Neuronal stem cell (in vitro differentiated cells): ENCODE results near the gene DCDC2C. TPM values are rescaled to one million over a fixed set of nuclear protein-coding genes. Genes with fewer than 3 reads are reported as not detected.

Experiments used
- DNase-seq: peaks from one replicate; pipeline ENCODE4 v3.0.0-alpha.2; 2013; ENCODE audit warnings: low spot score
- H2AFZ ChIP-seq: one replicate; pipeline ENCODE4 v1.6.1; 2013; ENCODE audit warnings: mild to moderate bottlenecking, low read length, inconsistent platforms
- H2AK5ac ChIP-seq: 2 replicates; pipeline ENCODE4 v1.6.1; 2013; ENCODE audit warnings: low read depth, mild to moderate bottlenecking, inconsistent platforms, low read length, moderate library complexity, mixed read lengths
- H2BK120ac ChIP-seq: 2 replicates; pipeline ENCODE4 v1.6.1; 2013; ENCODE audit warnings: low read depth, mild to moderate bottlenecking, inconsistent platforms, low read length, moderate library complexity, mixed read lengths
- H2BK12ac ChIP-seq: one replicate; pipeline ENCODE4 v1.6.1; 2013; ENCODE audit warnings: low read length, inconsistent platforms
- H2BK15ac ChIP-seq: 2 replicates; pipeline ENCODE4 v1.6.1; 2013; ENCODE audit warnings: mild to moderate bottlenecking, low read length, inconsistent platforms, mixed read lengths
- H2BK5ac ChIP-seq: one replicate; pipeline ENCODE4 v1.6.1; 2013; ENCODE audit warnings: inconsistent platforms, mild to moderate bottlenecking, low read length, moderate library complexity
- H3K14ac ChIP-seq: one replicate; pipeline ENCODE4 v1.6.1; 2013; ENCODE audit warnings: low read length, inconsistent platforms
- H3K18ac ChIP-seq: 2 replicates; pipeline ENCODE4 v1.6.1; 2013; ENCODE audit warnings: low read length, inconsistent platforms
- H3K23ac ChIP-seq: 2 replicates; pipeline ENCODE4 v1.6.1; 2013; ENCODE audit warnings: low read depth, mild to moderate bottlenecking, mixed read lengths, low read length, inconsistent platforms; ENCODE audit not compliant: poor library complexity
- H3K27ac ChIP-seq: replicated peaks from 3 replicates; pipeline ENCODE4 v1.5.1; 2013; ENCODE audit warnings: low read length, inconsistent platforms
- H3K27me3 ChIP-seq, 3 experiments: 2 replicates each; pipeline ENCODE4 v1.6.1; 2013; ENCODE audit warnings: low read length in 3 of 3, mild to moderate bottlenecking in 2 of 3, inconsistent platforms in 1 of 3, low read depth in 1 of 3, mixed read lengths in 1 of 3, moderate library complexity in 1 of 3; ENCODE audit not compliant: control insufficient read depth in 3 of 3, insufficient read depth in 3 of 3
- H3K36me3 ChIP-seq, 2 donors: replicated peaks in 1 of 2; 2 replicates each; pipeline ENCODE4 v1.6.1; 2013; ENCODE audit warnings: low read length in 2 of 2; ENCODE audit not compliant: control insufficient read depth in 2 of 2, insufficient read depth in 2 of 2
- H3K4ac ChIP-seq: 2 replicates; pipeline ENCODE4 v1.6.1; 2013; ENCODE audit warnings: inconsistent platforms, mild to moderate bottlenecking, low read length, moderate library complexity
- H3K4me1 ChIP-seq, 2 donors: 1 replicate in 1 of 2; 2 replicates in 1 of 2; pipeline ENCODE4 v1.6.1; 2013; ENCODE audit warnings: low read length in 2 of 2, low read depth in 1 of 2; ENCODE audit not compliant: control insufficient read depth in 2 of 2, insufficient read depth in 1 of 2
- H3K4me2 ChIP-seq: one replicate; pipeline ENCODE4 v1.6.1; 2013; ENCODE audit warnings: mild to moderate bottlenecking, low read length, inconsistent platforms; ENCODE audit not compliant: insufficient read depth, poor library complexity, severe bottlenecking
- H3K4me3 ChIP-seq, 2 donors: 2 replicates each; pipeline ENCODE4 v1.5.1; 2013; ENCODE audit warnings: low read length in 2 of 2, mild to moderate bottlenecking in 2 of 2, inconsistent platforms in 1 of 2, moderate library complexity in 1 of 2
- H3K79me1 ChIP-seq: one replicate; pipeline ENCODE4 v1.6.1; 2013; ENCODE audit warnings: low read depth, mild to moderate bottlenecking, inconsistent platforms, low read length, moderate library complexity
- H3K9ac ChIP-seq: one replicate; pipeline ENCODE4 v1.6.1; 2013; ENCODE audit warnings: mild to moderate bottlenecking, low read depth, low read length, inconsistent platforms; ENCODE audit not compliant: poor library complexity
- H3K9me3 ChIP-seq, 2 donors: replicated peaks in 1 of 2; 2 replicates each; pipeline versions ENCODE3 to v1.6.1; 2013; ENCODE audit warnings: low read length in 2 of 2, mild to moderate bottlenecking in 2 of 2, inconsistent platforms in 1 of 2, low read depth in 1 of 2, mixed read lengths in 1 of 2, moderate library complexity in 1 of 2; ENCODE audit not compliant: control insufficient read depth in 2 of 2, insufficient read depth in 1 of 2
- H4K8ac ChIP-seq: one replicate; pipeline ENCODE4 v1.6.1; 2013; ENCODE audit warnings: low read depth, mild to moderate bottlenecking, inconsistent platforms, low read length, moderate library complexity
- H4K91ac ChIP-seq: one replicate; pipeline ENCODE4 v1.6.1; 2013; ENCODE audit warnings: low read length, low read depth, mild to moderate bottlenecking, inconsistent platforms; ENCODE audit not compliant: poor library complexity
- WGBS, 2 donors: extraction: QIAGEN DNeasy Blood & Tissue Kit; methylation state at CpG; one replicate each; pipeline ENCODE4 v1.1.7; 2013; ENCODE audit warnings: missing lambda C conversion rate in 2 of 2, mixed read lengths in 1 of 2; ENCODE audit not compliant: insufficient read length in 2 of 2, insufficient replicate concordance in 1 of 2; ENCODE audit errors: extremely low coverage in 2 of 2; 5-methylcytosine and 5-hydroxymethylcytosine counted together
- polyA plus RNA-seq, 2 experiments: library from polyadenylated mRNA; stranded (reverse); fragments of 200-250 nt; gene quantifications; one replicate each; pipeline ENCODE4 v1.2.3, GENCODE V29; 2013

Gene DCDC2C, protein sequence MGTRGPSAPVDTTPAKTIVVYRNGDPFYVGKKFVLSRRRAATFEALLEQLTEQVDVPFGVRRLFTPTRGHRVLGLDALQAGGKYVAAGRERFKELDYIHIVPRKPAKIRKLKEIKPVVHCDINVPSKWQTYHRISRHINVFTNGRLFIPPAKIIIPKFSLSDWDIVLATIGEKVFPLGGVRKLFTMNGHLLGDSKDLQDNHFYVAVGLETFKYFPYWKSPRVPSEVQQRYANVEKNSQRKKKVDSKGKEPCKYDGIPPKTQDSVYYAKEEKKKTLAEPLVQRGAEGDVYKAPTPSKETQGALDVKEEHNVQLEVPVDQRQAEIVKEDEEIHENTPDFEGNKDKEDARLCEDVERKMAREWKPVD
- not detected for polyA plus RNA-seq (2013, experiment 1 of 2)
- polyA plus RNA-seq (2013, experiment 2 of 2) = not detected

DNA sequence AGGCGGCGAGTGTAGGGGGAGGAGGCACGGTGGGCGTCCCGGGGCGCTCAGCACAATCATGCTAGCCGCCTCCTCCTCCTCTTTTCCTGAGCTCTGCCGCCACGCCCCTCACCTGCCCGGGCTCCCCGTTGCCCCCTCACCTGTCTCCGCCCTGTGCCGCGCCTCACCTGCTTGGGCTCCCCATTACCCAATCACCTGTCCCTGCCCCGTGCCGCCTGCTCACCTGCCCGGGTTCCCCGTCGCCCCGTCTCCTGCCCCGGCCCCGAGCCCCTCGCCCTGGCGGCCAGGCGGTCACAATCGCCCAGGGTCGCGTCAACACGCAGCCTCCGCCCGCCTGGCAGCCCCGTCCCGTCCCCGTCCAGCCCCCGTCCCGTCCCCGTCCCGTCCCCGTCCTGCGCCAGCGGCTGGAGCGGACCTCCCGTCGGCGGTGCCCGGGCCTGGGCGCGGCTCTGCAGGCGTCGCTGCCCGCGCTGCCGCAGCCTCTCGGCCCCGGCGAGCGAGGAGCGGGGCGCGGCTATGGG lies at the start of gene DCDC2C:
DCDC2C (plus strand) TSS at position 340 of the 521 bp plus-strand sequence; CDS start at position 517, 177 bp downstream.
- Histone ChIP-seq H4K8ac (peak within 1 kb of the TSS; percentile 88), H3K4me1 (peaks cover 4 to 5% of the 10 kb centered on the region in 2 donors), H3K27me3 (peaks cover 0 to 23% (median 3%) of the 10 kb centered on the region in 3 experiments), H2AFZ (no peak within 1 kb of the TSS), H3K27ac (no peak within 1 kb of the TSS), H3K9me3 (peaks cover 0 to 11% of the 10 kb centered on the region in 2 donors), H3K9ac (peak within 1 kb of the TSS; percentile 66), H3K23ac (no peak within 1 kb of the TSS), H2BK120ac (peak within 1 kb of the TSS; percentile 54), H3K4me3 (no peak within 1 kb of the TSS), H3K79me1 (no peaks in the 10 kb centered on the region), H2BK5ac (no peak within 1 kb of the TSS), H2BK12ac (peak within 1 kb of the TSS; percentile 46), H2AK5ac (peak within 1 kb of the TSS; percentile 91), H2BK15ac (no peak within 1 kb of the TSS), H3K18ac (peak within 1 kb of the TSS; percentile 79), H3K4me2 (peak within 1 kb of the TSS; percentile 15), H3K4ac (no peak within 1 kb of the TSS), H3K36me3 (no peaks in the 10 kb centered on the region), H4K91ac (no peak within 1 kb of the TSS), H3K14ac (no peak within 1 kb of the TSS)
- no CpG with 5 or more reads among the region's 60 CpGs for WGBS, 2 donors
- DNase-seq = no peak

DNA sequence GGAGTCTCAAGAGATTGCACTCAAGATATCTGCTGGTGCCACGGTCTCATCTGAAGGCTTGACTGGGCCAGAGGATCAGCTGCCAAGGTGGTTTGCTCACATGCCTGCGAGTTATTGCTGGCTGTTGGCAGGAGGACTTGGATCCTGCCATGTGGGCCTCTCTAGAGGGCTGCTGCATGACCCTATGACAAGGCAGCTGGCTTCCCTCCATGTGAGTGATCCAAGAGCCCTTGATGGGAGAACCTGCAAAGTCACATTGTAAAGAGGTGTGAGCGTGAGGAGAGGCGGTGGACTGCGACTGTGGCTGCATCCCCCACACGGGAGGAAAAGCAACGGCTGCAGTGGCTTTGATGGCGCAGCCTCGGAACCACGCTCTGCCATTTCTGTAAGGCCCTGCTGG lies 49.4 kb upstream of the DCDC2C start:
- H3K27me3 ChIP-seq = peaks cover 0 to 1% (median 0%) of the 10 kb centered on the region in 3 experiments
- H2BK15ac ChIP-seq = peak overlapping the region; percentile 71
- H3K4me1 ChIP-seq = peaks cover 22 to 39% of the 10 kb centered on the region in 2 donors
- H2AK5ac ChIP-seq = peak overlapping the region; percentile 66
- no peak overlapping the region for H4K91ac ChIP-seq
- H3K79me1 ChIP-seq = no peaks in the 10 kb centered on the region
- H3K36me3 ChIP-seq = no peaks in the 10 kb centered on the region
- H3K9me3 ChIP-seq = peaks cover 0 to 17% of the 10 kb centered on the region in 2 donors
- peak overlapping the region; percentile 15 for H2AFZ ChIP-seq
- no CpG with 5 or more reads among the region's 10 CpGs for WGBS, 2 donors
- no peak overlapping the region for H3K4me2 ChIP-seq
- H3K14ac ChIP-seq = no peak overlapping the region
- H2BK12ac ChIP-seq = no peak overlapping the region
- no peak overlapping the region for H3K4me3 ChIP-seq
- no peak overlapping the region for H3K27ac ChIP-seq
- no peak overlapping the region for H3K23ac ChIP-seq
- no peak overlapping the region for H3K4ac ChIP-seq
- no peak overlapping the region for H3K9ac ChIP-seq
- H2BK5ac ChIP-seq = no peak overlapping the region
- H2BK120ac ChIP-seq = peak overlapping the region; percentile 63
- H3K18ac ChIP-seq = peak overlapping the region; percentile 33
- no peak for DNase-seq
- H4K8ac ChIP-seq = no peak overlapping the region

GRCh38 chr2:3654531-3655225 lies 48.7 kb upstream of the DCDC2C start:
- Histone ChIP-seq H3K4me3 (peak overlapping the region in 1 of 2 donors; percentile 1), H3K4ac (no peak overlapping the region), H4K91ac (no peak overlapping the region), H3K27ac (no peak overlapping the region), H3K36me3 (no peaks in the 10 kb centered on the region), H3K4me2 (no peak overlapping the region), H2BK5ac (no peak overlapping the region), H3K14ac (no peak overlapping the region), H2BK12ac (no peak overlapping the region), H2AFZ (peak overlapping the region; percentile 53), H4K8ac (no peak overlapping the region), H2BK120ac (no peak overlapping the region), H2AK5ac (peak overlapping the region; percentile 57), H3K4me1 (peaks cover 25 to 46% of the 10 kb centered on the region in 2 donors), H2BK15ac (no peak overlapping the region), H3K9ac (no peak overlapping the region), H3K23ac (no peak overlapping the region), H3K9me3 (peaks cover 0 to 17% of the 10 kb centered on the region in 2 donors), H3K27me3 (peaks cover 0 to 1% (median 0%) of the 10 kb centered on the region in 3 experiments), H3K79me1 (no peaks in the 10 kb centered on the region), H3K18ac (peak overlapping the region; percentile 42)
- DNase-seq = no peak
- WGBS, 2 donors = no CpG with 5 or more reads among the region's 21 CpGs
